Measurements from ENCODE around the gene PIK3CA.

Gene PIK3CA

DNA sequence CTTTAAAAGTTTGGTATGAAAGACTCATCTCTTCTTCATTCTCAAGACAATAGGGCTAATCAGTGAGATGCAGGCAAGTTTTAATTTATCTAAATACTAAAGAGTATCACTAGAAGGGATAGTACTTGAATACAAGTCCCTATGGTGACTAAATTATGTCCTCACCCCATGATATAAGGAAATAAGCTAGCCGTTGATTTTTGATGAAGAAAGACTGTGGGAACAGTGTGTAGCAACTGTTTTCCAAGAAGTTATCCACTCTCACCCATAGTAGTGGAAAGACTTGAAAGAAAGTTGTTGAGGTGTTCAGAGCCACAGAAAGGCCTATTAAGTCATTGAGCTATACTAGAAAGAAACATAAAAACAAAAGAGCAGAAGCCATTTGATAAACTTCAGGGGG lies 36.7 kb downstream of the PIK3CA start:
- in situ Hi-C loops (cut with MboI; ENCODE audit: low pct_unique_long_range_greater_than_20kb, low sequenced_read_pairs, unreplicated experiment): no loop called here
- DNase-seq (ENCODE audit: low spot score): no peak
- TF ChIP-seq, protein P1, sequence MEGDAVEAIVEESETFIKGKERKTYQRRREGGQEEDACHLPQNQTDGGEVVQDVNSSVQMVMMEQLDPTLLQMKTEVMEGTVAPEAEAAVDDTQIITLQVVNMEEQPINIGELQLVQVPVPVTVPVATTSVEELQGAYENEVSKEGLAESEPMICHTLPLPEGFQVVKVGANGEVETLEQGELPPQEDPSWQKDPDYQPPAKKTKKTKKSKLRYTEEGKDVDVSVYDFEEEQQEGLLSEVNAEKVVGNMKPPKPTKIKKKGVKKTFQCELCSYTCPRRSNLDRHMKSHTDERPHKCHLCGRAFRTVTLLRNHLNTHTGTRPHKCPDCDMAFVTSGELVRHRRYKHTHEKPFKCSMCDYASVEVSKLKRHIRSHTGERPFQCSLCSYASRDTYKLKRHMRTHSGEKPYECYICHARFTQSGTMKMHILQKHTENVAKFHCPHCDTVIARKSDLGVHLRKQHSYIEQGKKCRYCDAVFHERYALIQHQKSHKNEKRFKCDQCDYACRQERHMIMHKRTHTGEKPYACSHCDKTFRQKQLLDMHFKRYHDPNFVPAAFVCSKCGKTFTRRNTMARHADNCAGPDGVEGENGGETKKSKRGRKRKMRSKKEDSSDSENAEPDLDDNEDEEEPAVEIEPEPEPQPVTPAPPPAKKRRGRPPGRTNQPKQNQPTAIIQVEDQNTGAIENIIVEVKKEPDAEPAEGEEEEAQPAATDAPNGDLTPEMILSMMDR (IDR thresholded peaks at IDR 0.05; ENCODE audit: extremely low read depth, insufficient read depth, missing control alignments): no peak

- no peak for DNase-seq (ENCODE audit: low spot score)
- in situ Hi-C loops (cut with MboI; ENCODE audit: low pct_unique_long_range_greater_than_20kb, low sequenced_read_pairs, unreplicated experiment): no loop called here
- TF ChIP-seq, protein P1 (IDR thresholded peaks at IDR 0.05; ENCODE audit: extremely low read depth, insufficient read depth, missing control alignments): no peak
These were observed 38.3 kb downstream of the PIK3CA start for GRCh38 chr3:179186426-179186825.

GRCh38 chr3:179189759-179190158 lies 41.6 kb downstream of the PIK3CA start:
- TF ChIP-seq, protein P1 (IDR thresholded peaks at IDR 0.05; ENCODE audit: extremely low read depth, insufficient read depth, missing control alignments): no peak
- in situ Hi-C loops (cut with MboI; ENCODE audit: low pct_unique_long_range_greater_than_20kb, low sequenced_read_pairs, unreplicated experiment): no loop called here
- DNase-seq (ENCODE audit: low spot score): no peak

GRCh38 chr3:179190581-179190980 lies 42.4 kb downstream of the PIK3CA start:
- TF ChIP-seq, protein P1 (IDR thresholded peaks at IDR 0.05; ENCODE audit: extremely low read depth, insufficient read depth, missing control alignments): no peak
- no peak for DNase-seq (ENCODE audit: low spot score)
- in situ Hi-C loops (cut with MboI; ENCODE audit: low pct_unique_long_range_greater_than_20kb, low sequenced_read_pairs, unreplicated experiment): no loop called here

- in situ Hi-C loops (cut with MboI; ENCODE audit: low pct_unique_long_range_greater_than_20kb, low sequenced_read_pairs, unreplicated experiment): no loop called here
- TF ChIP-seq, protein P1 (IDR thresholded peaks at IDR 0.05; ENCODE audit: extremely low read depth, insufficient read depth, missing control alignments): no peak
- no peak for DNase-seq (ENCODE audit: low spot score)
These were observed 44.4 kb downstream of the PIK3CA start for GRCh38 chr3:179192542-179192941.

- in situ Hi-C loops (cut with MboI; ENCODE audit: low pct_unique_long_range_greater_than_20kb, low sequenced_read_pairs, unreplicated experiment): no loop called here
- TF ChIP-seq, protein P1 (IDR thresholded peaks at IDR 0.05; ENCODE audit: extremely low read depth, insufficient read depth, missing control alignments): no peak
- no peak for DNase-seq (ENCODE audit: low spot score)
These were observed 46.8 kb downstream of the PIK3CA start for GRCh38 chr3:179194931-179195330.

DNA sequence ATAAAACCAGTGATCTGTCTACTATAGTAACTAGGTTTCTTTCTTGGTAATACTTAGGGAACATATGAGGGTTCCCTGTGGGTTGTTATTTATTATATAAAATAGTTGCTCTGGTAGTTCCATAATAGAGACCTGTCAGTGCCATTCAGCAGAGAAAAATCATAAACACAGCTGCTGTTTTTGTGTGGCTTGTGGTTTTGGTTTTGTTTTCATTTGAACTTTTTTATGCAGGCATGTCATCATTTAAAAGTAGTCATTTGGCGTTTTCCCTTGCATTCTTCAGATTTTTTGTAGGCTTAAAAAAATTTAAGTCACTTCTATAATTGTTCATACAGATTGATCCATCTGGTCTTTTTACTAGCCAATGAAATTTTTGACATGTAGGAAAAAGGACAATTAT lies 47.9 kb downstream of the PIK3CA start:
- DNase-seq (ENCODE audit: low spot score): peak; percentile 53
- TF ChIP-seq, protein P1 (IDR thresholded peaks at IDR 0.05; ENCODE audit: extremely low read depth, insufficient read depth, missing control alignments): no peak
- in situ Hi-C loops (cut with MboI; ENCODE audit: low pct_unique_long_range_greater_than_20kb, low sequenced_read_pairs, unreplicated experiment): no loop called here
